SK-MEL-5 (cell line): ENCODE data around the gene MECP2. TPM values are rescaled to one million over a fixed set of nuclear protein-coding genes. Genes with fewer than 3 reads are reported as not detected.

Source experiments
- DNase-seq: peaks from one replicate; pipeline ENCODE4 v3.0.0-alpha.2; 2016; ENCODE audit warnings: low read depth, low spot score
- in situ Hi-C: cut with HindIII; loops from 2 replicates; pipeline ENCODE4 v1.10.0; 2016; ENCODE audit warnings: low sequenced_read_pairs, high pct_unique_total_duplicates, low pct_unique_long_range_greater_than_20kb
- total RNA-seq: library from RNA; depleted of rRNA; stranded (reverse); fragments of >200 nt; shearing (Covaris generic); gene quantifications from 2 replicates; pipeline ENCODE4 v1.2.3, GENCODE V29; 2014

The MECP2 gene
- total RNA-seq, 1 experiment from 2014 or later: 57.0 TPM

GRCh38 chrX:154120567-154120966 is 23.1 kb upstream of the MECP2 start:
- in situ Hi-C loops: no loop called here
- no peak for DNase-seq

- DNase-seq: no peak
- in situ Hi-C loops: no loop called here
Observed at GRCh38 chrX:154117566-154117965, 20.0 kb upstream of the MECP2 start.

- DNase-seq: no peak
Observed at GRCh38 chrX:154116426-154117211, 19.1 kb upstream of the MECP2 start.

DNA sequence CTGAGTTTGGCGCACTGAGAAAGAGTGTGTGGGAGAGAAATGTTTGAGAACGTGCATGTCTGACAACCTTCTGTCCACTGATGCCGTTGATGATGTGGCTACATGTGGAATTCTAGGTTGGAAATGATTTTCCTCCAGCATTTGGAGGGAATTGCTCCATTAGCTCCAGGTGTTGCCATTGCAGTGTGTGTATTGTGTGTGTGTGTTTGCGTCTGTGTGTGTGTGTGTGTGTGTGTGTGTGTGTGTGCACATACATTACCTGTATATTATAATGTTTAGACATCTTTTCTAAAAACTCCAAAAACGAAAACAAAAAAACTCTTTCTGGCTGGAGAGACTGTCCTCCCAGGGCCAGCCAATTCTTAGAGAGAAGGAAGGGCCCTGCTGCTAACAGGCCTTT is 18.2 kb upstream of the MECP2 start:
- in situ Hi-C loops: no loop called here

More at GRCh38 chrX:154116426-154117211, 19.1 kb upstream of the MECP2 start:
- in situ Hi-C loops: no loop called here

DNA sequence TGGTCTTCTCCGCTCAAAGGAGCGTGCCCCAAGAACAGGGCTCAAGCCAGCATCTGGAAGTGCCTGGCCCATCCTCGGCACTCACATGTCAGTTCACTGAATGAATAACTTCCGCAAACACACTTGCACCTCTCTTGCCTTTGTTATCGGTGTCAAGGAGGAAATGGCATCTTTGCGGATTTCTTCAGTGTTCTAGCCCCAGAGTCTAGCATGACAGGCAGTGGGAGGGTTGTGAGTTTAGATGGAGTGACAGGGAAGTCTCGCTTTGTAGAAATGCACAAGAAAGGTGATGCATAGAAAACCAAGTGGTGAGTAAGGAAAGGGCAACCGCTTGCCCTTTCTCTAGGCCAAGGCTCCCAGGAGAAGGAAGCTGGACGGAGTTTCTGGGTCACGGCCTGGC is 17.6 kb upstream of the MECP2 start:
- in situ Hi-C loops: no loop called here
- DNase-seq: no peak

More for the DNA sequence above, 18.2 kb upstream of the MECP2 start:
- DNase-seq: no peak

- in situ Hi-C loops: no loop called here
- DNase-seq: no peak
Observed at GRCh38 chrX:154114652-154115051, 17.1 kb upstream of the MECP2 start.

DNA sequence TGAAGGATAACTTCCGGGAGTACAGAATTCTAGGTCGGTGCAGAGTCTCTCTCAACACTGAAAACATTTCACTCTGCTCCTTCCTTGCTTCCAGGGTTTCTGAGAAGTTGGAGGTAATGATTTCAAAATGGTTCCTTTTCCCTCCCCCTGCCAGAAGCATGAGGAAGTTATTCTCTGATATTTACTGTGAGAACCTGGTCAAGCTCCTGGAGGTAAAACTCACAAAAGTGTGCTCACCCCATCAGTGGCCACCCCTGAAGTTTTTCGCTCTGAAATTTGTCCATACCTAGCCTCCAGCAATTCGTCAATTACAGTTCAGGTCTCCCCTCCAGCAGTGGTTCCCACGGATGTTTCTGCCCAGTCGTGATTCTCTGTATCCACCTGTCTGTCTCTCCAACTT is 16.2 kb upstream of the MECP2 start:
- no peak for DNase-seq
- in situ Hi-C loops: no loop called here

GRCh38 chrX:154098551-154098950 is 1.0 kb upstream of the MECP2 start:
- in situ Hi-C loops: no loop called here
- DNase-seq: no peak

GRCh38 chrX:154097003-154097588 is 421 bp downstream of the MECP2 start:
- DNase-seq: peak; percentile 84
- in situ Hi-C loops: no loop called here

DNA sequence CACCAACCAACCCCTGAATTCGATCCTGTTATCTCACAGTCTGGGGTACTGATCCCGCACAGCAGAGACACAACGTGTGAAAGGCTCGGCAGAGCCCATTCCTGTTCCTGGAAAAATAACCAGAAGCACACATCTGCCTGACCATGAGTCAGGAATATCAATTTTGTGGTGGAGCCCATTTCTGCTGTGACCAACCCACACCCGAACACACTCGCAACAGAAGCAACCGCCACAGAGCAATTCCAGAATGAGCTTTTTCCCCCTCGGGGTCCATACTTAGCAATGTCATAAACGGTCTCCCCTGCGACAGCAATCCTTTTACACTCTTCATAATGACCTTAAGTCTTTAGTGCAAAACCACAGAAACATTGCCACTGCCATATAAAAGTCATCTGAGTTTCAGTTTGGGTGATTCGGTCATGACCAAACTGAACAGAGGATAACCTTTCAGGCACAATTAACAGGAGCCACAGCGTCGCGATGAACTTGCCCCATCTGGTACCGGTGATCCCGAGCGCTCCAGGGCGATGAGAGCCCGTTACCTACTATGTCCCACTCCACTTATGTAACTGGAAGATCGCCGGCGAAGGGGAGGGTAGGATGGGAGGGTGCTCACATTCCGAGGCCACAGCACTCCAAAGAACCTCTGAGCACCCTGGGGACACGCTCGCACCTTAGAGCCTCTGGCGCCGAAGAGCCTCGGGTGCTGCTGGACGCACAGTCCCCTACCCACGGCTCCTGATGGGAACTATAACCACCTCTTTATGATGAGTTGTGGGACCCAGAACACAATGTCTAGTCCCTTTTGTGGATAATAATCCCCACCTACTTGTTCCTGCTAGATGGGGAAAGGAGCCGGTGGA is 1.1 kb downstream of the MECP2 start:
- in situ Hi-C loops: no loop called here
- no peak for DNase-seq

- DNase-seq: no peak
- in situ Hi-C loops: no loop called here
Observed at GRCh38 chrX:154094833-154095232, 2.7 kb downstream of the MECP2 start.

- no peak for DNase-seq
- in situ Hi-C loops: no loop called here
Observed at GRCh38 chrX:154093965-154094364, 3.6 kb downstream of the MECP2 start.

DNA sequence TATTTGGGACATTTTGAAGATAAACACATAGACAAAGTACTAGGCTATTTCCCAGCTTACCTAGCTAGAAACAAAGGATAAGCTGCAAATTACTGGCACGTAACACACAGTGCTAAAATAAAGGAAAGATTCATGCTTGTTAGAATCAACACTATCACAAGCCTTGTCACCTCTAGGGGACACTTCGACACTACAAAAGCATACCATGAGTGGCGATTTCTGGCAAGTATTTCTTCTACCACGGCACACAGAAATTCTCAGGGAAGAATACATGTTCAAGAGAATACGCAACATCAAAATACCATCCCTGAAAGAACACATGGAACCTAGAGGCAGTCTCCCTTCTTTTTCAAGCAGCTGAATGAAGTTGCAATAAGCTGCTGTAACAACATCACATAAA is 5.1 kb downstream of the MECP2 start:
- no peak for DNase-seq
- in situ Hi-C loops: no loop called here

DNA sequence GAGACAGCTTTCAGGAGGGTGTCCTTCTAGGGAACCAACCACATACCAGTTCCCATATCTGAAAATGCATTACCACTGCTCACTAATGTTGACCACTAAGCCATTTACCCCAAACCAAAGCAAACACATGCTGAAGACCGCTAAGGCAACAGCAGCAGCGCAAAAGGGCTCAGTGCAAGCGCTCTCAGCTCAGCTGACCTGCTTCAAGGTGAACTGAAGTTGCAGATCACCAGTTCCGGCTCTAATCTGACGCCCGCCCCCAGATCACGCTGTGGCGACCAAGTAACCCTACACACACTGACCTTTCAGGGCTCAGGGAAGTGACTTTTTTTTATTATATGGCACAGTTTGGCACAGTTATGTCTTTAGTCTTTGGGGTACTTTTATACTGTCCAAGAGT is 5.8 kb downstream of the MECP2 start:
- in situ Hi-C loops: no loop called here

GRCh38 chrX:154090731-154091130 is 6.8 kb downstream of the MECP2 start:
- DNase-seq: peak; percentile 96
- in situ Hi-C loops: no loop called here

More for the DNA sequence above, 5.8 kb downstream of the MECP2 start:
- DNase-seq: peak; percentile 65

DNA sequence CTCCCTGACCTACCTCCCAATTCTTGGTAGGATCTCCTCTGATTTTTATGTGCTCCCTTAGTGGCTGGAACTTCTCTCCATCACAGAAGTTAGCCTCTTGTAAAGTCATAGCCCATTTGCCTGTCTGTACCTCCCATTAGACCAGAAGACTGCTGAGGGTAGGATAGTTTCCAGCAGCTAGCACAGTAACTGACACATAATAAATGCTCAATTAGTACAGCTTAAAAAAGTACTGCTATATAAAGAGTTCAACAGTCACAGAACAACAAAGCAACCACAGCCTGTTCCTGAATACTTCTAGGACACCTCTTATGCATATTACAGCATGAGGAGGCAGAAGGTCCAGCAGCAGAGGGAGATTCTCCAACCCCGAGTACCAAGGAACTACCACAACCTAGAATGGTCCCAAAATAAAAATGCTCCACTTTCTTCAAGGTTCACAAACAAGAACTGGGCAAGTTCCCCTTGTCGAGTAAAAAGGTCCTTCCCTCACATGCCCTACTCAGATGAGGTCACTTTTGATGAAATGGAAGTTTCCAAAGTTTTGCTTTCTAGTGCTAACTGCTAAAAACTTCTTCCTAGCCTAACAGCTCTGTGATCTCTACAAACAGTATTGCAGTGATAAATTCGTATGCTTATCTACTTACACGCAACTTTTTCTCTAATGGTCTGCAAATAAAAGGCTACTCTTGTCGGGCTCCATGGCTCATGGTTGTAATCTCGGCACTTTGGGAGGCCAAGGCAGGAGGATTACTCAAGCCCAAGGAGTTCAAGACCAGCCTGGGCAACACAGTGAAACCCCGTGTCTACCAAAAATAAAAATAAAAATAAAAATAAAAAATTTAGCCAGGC is 12.8 kb downstream of the MECP2 start:
- in situ Hi-C loops: no loop called here
- DNase-seq: no peak

GRCh38 chrX:154083126-154083517 is 14.4 kb downstream of the MECP2 start:
- no peak for DNase-seq
- in situ Hi-C loops: no loop called here
